ENCODE data around the gene BPIFA1. TPM values are rescaled to one million over a fixed set of nuclear protein-coding genes. Genes with fewer than 3 reads are reported as not detected.

The BPIFA1 gene
- total RNA-seq, 1 donor from 2014 or later = not detected

DNA sequence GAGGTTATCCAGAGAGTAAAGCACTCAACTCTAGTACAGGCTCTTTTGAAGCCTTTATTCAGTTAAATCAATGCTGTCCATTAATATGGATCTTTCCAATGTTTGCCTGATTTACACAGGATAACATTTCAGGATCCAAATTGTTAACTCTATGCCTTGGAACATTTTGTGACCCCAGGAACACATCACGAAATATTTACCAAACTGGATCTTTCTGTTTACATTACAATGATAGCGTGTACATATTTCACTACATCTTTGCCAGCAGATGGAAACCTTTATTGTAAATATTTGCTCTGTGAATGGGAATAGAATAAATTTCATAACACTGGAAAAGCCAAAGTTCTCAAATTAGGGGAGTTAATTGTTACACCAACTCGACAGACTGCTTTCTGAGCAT is 44.3 kb upstream of the BPIFA1 start:
- H3K27ac Mint-ChIP-seq (ENCODE audit: unreplicated experiment) = no peak overlapping the region
- Histone ChIP-seq H3K27me3 (ENCODE audit: insufficient read depth, low read length) (no peaks in the 10 kb centered on the region), H4K20me1 (ENCODE audit: insufficient read depth, low read length) (no peaks in the 10 kb centered on the region), H3K9ac (ENCODE audit: low read length) (no peak overlapping the region), H3K36me3 (ENCODE audit: insufficient read depth, low read length) (no peaks in the 10 kb centered on the region), H3K4me3 (ENCODE audit: insufficient read depth, low read depth, low read length) (no peak overlapping the region), H3K79me2 (ENCODE audit: insufficient read depth, low read length) (no peaks in the 10 kb centered on the region), H3K4me1 (ENCODE audit: insufficient read depth, low read length) (no peaks in the 10 kb centered on the region), H3K27ac (ENCODE audit: low read depth, low read length) (no peak overlapping the region), H2AFZ (ENCODE audit: low read depth, low read length) (no peak overlapping the region), H3K9me3 (ENCODE audit: insufficient read depth, low read depth, low read length) (no peaks in the 10 kb centered on the region), H3K4me2 (ENCODE audit: low read length) (no peak overlapping the region)
- FAIRE-seq = no peak
- no peak for DNase-seq (ENCODE audit: low read depth)
- H3K27me3 Mint-ChIP-seq (ENCODE audit: low read depth, unreplicated experiment) = peaks cover 51% of the 10 kb centered on the region
- no peaks in the 10 kb centered on the region for H3K9me3 Mint-ChIP-seq (ENCODE audit: unreplicated experiment)
- TF ChIP-seq, protein P1, sequence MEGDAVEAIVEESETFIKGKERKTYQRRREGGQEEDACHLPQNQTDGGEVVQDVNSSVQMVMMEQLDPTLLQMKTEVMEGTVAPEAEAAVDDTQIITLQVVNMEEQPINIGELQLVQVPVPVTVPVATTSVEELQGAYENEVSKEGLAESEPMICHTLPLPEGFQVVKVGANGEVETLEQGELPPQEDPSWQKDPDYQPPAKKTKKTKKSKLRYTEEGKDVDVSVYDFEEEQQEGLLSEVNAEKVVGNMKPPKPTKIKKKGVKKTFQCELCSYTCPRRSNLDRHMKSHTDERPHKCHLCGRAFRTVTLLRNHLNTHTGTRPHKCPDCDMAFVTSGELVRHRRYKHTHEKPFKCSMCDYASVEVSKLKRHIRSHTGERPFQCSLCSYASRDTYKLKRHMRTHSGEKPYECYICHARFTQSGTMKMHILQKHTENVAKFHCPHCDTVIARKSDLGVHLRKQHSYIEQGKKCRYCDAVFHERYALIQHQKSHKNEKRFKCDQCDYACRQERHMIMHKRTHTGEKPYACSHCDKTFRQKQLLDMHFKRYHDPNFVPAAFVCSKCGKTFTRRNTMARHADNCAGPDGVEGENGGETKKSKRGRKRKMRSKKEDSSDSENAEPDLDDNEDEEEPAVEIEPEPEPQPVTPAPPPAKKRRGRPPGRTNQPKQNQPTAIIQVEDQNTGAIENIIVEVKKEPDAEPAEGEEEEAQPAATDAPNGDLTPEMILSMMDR (IDR thresholded peaks at IDR 0.05; ENCODE audit: insufficient read depth, low read depth, low read length) = no peak
- no peak for TF ChIP-seq EZH2 (IDR thresholded peaks at IDR 0.05; ENCODE audit: insufficient read depth, low read length)
- H3K4me3 Mint-ChIP-seq (ENCODE audit: unreplicated experiment) = no peak overlapping the region
- H3K4me1 Mint-ChIP-seq (ENCODE audit: low read depth, unreplicated experiment) = no peaks in the 10 kb centered on the region
- H3K36me3 Mint-ChIP-seq (ENCODE audit: low read depth, unreplicated experiment) = no peaks in the 10 kb centered on the region

DNA sequence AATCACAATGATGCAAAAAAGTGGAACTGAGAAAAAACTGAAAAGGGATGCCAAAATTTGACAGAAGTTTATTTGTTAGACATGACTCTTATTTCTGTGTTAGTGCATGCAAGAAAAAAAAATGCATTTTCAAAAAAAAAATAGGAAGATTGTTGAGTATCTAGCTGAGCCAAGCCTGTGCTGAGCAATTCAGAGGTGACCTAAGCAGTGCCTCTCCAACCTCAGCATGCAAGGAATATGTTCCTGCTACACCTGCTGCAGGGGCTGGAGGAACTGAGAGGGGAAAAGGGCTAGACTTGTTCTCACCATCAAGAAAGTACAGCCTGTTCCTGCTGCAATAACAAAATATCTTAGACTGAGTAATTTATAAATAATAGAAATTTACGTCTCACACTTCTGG is 43.8 kb upstream of the BPIFA1 start:
- H3K4me1 Mint-ChIP-seq (ENCODE audit: low read depth, unreplicated experiment) = no peaks in the 10 kb centered on the region
- H3K27ac ChIP-seq (ENCODE audit: low read depth, low read length) = no peak overlapping the region
- H3K4me3 ChIP-seq (ENCODE audit: insufficient read depth, low read depth, low read length) = no peak overlapping the region
- H3K27me3 ChIP-seq (ENCODE audit: insufficient read depth, low read length) = no peaks in the 10 kb centered on the region
- H3K4me1 ChIP-seq (ENCODE audit: insufficient read depth, low read length) = no peaks in the 10 kb centered on the region
- no peaks in the 10 kb centered on the region for H3K79me2 ChIP-seq (ENCODE audit: insufficient read depth, low read length)
- H4K20me1 ChIP-seq (ENCODE audit: insufficient read depth, low read length) = no peaks in the 10 kb centered on the region
- no peak for FAIRE-seq
- no peak for TF ChIP-seq EZH2 (IDR thresholded peaks at IDR 0.05; ENCODE audit: insufficient read depth, low read length)
- TF ChIP-seq, protein P1 (IDR thresholded peaks at IDR 0.05; ENCODE audit: insufficient read depth, low read depth, low read length) = no peak
- no peak overlapping the region for H3K4me3 Mint-ChIP-seq (ENCODE audit: unreplicated experiment)
- DNase-seq (ENCODE audit: low read depth) = no peak
- no peak overlapping the region for H3K27ac Mint-ChIP-seq (ENCODE audit: unreplicated experiment)
- H3K9me3 ChIP-seq (ENCODE audit: insufficient read depth, low read depth, low read length) = no peaks in the 10 kb centered on the region
- peaks cover 51% of the 10 kb centered on the region for H3K27me3 Mint-ChIP-seq (ENCODE audit: low read depth, unreplicated experiment)
- no peak overlapping the region for H3K4me2 ChIP-seq (ENCODE audit: low read length)
- no peak overlapping the region for H2AFZ ChIP-seq (ENCODE audit: low read depth, low read length)
- H3K36me3 Mint-ChIP-seq (ENCODE audit: low read depth, unreplicated experiment) = no peaks in the 10 kb centered on the region
- H3K9me3 Mint-ChIP-seq (ENCODE audit: unreplicated experiment) = no peaks in the 10 kb centered on the region
- H3K9ac ChIP-seq (ENCODE audit: low read length) = no peak overlapping the region
- no peaks in the 10 kb centered on the region for H3K36me3 ChIP-seq (ENCODE audit: insufficient read depth, low read length)

DNA sequence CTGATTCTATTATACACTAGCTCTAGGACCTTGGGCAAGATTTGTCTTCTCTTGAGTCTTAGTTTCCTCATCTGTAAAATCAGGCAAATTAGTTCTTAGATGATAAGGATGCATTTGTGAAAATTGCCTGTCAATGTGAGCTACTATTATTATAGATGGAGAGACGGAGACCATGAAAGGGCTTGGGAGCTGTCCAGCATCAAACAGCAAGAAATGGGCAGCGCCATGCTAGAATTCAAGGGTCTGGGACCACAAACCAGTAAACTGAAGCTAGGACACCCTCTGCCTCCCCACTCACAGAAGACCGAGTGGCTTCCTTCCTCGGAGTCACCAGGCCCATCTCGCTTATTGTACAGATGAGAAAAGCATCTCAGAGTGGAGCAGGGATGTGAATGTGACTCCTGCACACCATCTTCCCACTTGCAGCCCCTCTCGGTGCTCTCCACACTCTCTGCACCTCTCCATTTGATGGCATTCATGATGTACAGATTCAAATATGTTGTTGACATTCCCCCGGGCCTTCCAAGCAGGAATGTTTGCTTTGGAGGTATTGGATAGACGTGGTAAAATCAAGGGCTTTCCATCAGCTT is 42.8 kb upstream of the BPIFA1 start:
- H3K4me2 ChIP-seq (ENCODE audit: low read length) = no peak overlapping the region
- Mint-ChIP-seq H3K4me1 (ENCODE audit: low read depth, unreplicated experiment) (no peaks in the 10 kb centered on the region), H3K27ac (ENCODE audit: unreplicated experiment) (no peak overlapping the region), H3K9me3 (ENCODE audit: unreplicated experiment) (no peaks in the 10 kb centered on the region), H3K36me3 (ENCODE audit: low read depth, unreplicated experiment) (no peaks in the 10 kb centered on the region), H3K4me3 (ENCODE audit: unreplicated experiment) (no peak overlapping the region), H3K27me3 (ENCODE audit: low read depth, unreplicated experiment) (peaks cover 54% of the 10 kb centered on the region)
- H3K9me3 ChIP-seq (ENCODE audit: insufficient read depth, low read depth, low read length) = no peaks in the 10 kb centered on the region
- H3K27me3 ChIP-seq (ENCODE audit: insufficient read depth, low read length) = no peaks in the 10 kb centered on the region
- H3K9ac ChIP-seq (ENCODE audit: low read length) = no peak overlapping the region
- no peak for TF ChIP-seq EZH2 (IDR thresholded peaks at IDR 0.05; ENCODE audit: insufficient read depth, low read length)
- TF ChIP-seq, protein P1 (IDR thresholded peaks at IDR 0.05; ENCODE audit: insufficient read depth, low read depth, low read length) = no peak
- no peak overlapping the region for H2AFZ ChIP-seq (ENCODE audit: low read depth, low read length)
- H3K27ac ChIP-seq (ENCODE audit: low read depth, low read length) = no peak overlapping the region
- H3K79me2 ChIP-seq (ENCODE audit: insufficient read depth, low read length) = no peaks in the 10 kb centered on the region
- H4K20me1 ChIP-seq (ENCODE audit: insufficient read depth, low read length) = no peaks in the 10 kb centered on the region
- no peaks in the 10 kb centered on the region for H3K36me3 ChIP-seq (ENCODE audit: insufficient read depth, low read length)
- H3K4me3 ChIP-seq (ENCODE audit: insufficient read depth, low read depth, low read length) = no peak overlapping the region
- no peaks in the 10 kb centered on the region for H3K4me1 ChIP-seq (ENCODE audit: insufficient read depth, low read length)
- FAIRE-seq (no peak), DNase-seq (ENCODE audit: low read depth) (no peak)

All from astrocyte (in vitro differentiated cells and primary cell).